ENCODE measurements around the gene GPR25.

GRCh38 chr1:200922406-200922805 lies 49.6 kb downstream of the GPR25 start:
- no peak for TF ChIP-seq CTCF (IDR thresholded peaks at IDR 0.05; ENCODE audit: insufficient read depth, low read length)
- no peak for TF ChIP-seq REST (IDR thresholded peaks at IDR 0.05; ENCODE audit: insufficient replicate concordance, low read depth)
- TF ChIP-seq SPI1 (IDR thresholded peaks at IDR 0.05; ENCODE audit: borderline replicate concordance, low read depth) = no peak
- TF ChIP-seq POLR2AphosphoS5 (IDR thresholded peaks at IDR 0.05; ENCODE audit: low read depth) = no peak
- no peak for TF ChIP-seq GABPA (IDR thresholded peaks at IDR 0.05; ENCODE audit: low read depth)

All from HL-60 (cell line).